HuH-7 (cell line): Measurements from ENCODE around the gene DST.
"Not testable (repeated sequence)": the region's sequence is repeated elsewhere in the genome, so short reads cannot be mapped to it uniquely, and the experiment has no call there.

ENCODE experiments used
- DNase-seq: peaks from one replicate; pipeline ENCODE4 v3.0.0; 2011; ENCODE audit warnings: low spot score

Gene DST

GRCh38 chr6:56515081-56515905 is 127.4 kb downstream of the DST start:
- no peak for DNase-seq

- DNase-seq: no peak
These were observed 128.3 kb downstream of the DST start for GRCh38 chr6:56514395-56514794.

GRCh38 chr6:56513631-56514030 is 129.1 kb downstream of the DST start:
- DNase-seq: no peak

GRCh38 chr6:56511591-56511990 is 131.1 kb downstream of the DST start:
- DNase-seq: no peak

GRCh38 chr6:56510984-56511531 is 131.6 kb downstream of the DST start:
- DNase-seq: no peak

- DNase-seq: no peak
These were observed 133.7 kb downstream of the DST start for GRCh38 chr6:56509031-56509430.

- no peak for DNase-seq
These were observed 135.2 kb downstream of the DST start for GRCh38 chr6:56507517-56507916.

GRCh38 chr6:56505512-56506260 is 137.0 kb downstream of the DST start:
- no peak for DNase-seq

GRCh38 chr6:56501993-56502392 is 140.7 kb downstream of the DST start:
- no peak for DNase-seq

GRCh38 chr6:56499095-56499494 is 143.6 kb downstream of the DST start:
- no peak for DNase-seq

GRCh38 chr6:56497691-56498090 is 145.0 kb downstream of the DST start:
- no peak for DNase-seq

- DNase-seq: no peak
These were observed 145.4 kb downstream of the DST start for GRCh38 chr6:56497240-56497639.

- DNase-seq: not testable (repeated sequence)
These were observed 146.0 kb downstream of the DST start for GRCh38 chr6:56496650-56497049.

- no peak for DNase-seq
These were observed 147.0 kb downstream of the DST start for GRCh38 chr6:56495654-56496053.

GRCh38 chr6:56491606-56492328 is 150.9 kb downstream of the DST start:
- DNase-seq: no peak

- no peak for DNase-seq
These were observed 151.7 kb downstream of the DST start for GRCh38 chr6:56490993-56491392.

GRCh38 chr6:56489559-56489958 is 153.1 kb downstream of the DST start:
- DNase-seq: no peak

GRCh38 chr6:56488281-56488680 is 154.4 kb downstream of the DST start:
- no peak for DNase-seq

- DNase-seq: no peak
These were observed 156.0 kb downstream of the DST start for GRCh38 chr6:56486681-56487080.

- no peak for DNase-seq
These were observed 158.0 kb downstream of the DST start for GRCh38 chr6:56484669-56485068.

GRCh38 chr6:56483929-56484328 is 158.8 kb downstream of the DST start:
- DNase-seq: no peak

GRCh38 chr6:56482525-56482924 is 160.2 kb downstream of the DST start:
- peak; percentile 30 for DNase-seq
